Colon (tissue), 2 donors: ENCODE data around the gene PHF21A.
"Not testable (repeated sequence)": the region's sequence is repeated elsewhere in the genome, so short reads cannot be mapped to it uniquely, and the experiment has no call there.

Experiments used
- FAIRE-seq: peaks from 2 replicates; lab custom pipeline; 2012; peaks lifted over from hg19 to GRCh38; lab: Jason Lieb, UNC
- donor health status: control.
- donor health status: control.

PHF21A gene

DNA sequence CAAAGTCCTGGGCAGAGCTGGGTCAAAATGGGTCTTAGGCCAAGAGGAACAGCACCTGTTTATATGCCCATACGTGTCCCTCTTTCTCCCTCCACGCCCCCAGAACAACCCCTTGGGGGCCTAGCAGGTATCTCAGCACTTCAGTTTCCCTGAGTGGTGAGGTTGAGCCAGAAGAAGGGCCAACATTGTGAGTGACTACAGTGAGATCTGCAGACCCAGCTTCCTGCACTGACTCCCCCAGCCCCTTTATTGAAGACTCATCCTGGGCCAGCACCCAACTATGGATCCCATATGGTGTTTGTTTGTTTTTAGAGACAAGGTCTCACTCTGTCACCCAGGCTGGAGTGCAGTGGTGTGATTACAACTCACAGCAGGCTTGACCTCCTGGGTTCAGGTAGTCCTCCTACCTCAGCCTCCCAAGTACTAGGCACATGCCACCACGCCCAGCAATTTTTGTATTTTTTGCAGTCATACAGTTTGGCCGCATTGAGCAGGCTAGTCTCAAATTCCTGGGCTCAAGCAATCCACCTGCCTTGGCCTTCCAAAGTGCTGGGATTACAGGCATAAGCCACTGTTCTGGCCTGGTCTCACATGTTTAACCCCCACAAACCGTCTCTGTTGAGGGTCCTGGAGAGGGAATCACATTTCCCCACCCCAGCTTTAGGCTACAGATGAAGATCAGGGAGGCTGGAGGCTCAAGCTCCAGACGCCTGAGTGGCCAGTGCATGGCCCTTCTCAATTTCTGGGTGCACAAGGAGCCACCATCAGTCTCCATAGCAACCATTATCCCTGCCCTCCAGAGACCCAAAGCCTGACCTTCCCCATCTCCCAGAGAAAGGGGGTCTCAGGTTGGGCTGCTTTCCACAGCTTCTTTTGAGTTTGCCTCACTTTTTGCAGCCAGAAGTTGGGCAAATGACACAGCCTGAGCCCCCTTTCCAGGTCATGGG is 200.4 kb downstream of the PHF21A start:
- no peak for FAIRE-seq

DNA sequence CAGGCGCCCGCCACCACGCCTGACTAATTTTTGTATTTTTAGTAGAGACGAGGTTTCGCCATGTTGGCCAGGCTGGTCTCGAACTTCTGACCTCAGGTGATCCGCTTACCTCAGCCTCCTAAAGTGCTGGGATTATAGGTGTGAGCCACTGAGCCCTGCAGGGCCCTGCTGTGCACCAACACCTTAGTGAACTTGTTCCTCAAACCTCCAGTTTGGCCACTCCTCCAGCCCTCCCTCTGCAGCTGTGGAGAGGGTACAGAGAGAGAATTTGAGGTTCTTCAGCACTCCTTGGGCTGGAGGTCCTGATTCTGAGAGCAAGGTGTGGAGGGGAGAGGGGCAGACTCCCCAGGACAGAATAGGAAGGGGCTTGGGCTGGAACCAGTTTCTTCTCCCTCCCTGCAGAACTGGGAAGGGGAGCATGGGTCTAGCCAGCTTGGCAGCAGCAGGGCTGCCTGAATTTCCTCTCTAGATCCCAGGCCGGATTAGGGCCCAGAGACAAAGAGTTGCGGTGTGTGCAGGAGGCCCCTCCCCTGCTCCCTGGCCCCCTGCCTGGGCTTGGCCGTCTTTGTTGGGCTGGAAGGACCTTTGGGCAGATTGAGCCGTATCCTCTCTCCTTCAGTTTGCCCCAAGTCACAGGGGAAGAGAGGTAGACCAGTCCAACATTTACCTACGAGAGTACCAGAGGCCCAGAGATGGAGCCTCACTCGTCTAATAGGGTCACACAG is 201.3 kb downstream of the PHF21A start:
- FAIRE-seq: no peak

DNA sequence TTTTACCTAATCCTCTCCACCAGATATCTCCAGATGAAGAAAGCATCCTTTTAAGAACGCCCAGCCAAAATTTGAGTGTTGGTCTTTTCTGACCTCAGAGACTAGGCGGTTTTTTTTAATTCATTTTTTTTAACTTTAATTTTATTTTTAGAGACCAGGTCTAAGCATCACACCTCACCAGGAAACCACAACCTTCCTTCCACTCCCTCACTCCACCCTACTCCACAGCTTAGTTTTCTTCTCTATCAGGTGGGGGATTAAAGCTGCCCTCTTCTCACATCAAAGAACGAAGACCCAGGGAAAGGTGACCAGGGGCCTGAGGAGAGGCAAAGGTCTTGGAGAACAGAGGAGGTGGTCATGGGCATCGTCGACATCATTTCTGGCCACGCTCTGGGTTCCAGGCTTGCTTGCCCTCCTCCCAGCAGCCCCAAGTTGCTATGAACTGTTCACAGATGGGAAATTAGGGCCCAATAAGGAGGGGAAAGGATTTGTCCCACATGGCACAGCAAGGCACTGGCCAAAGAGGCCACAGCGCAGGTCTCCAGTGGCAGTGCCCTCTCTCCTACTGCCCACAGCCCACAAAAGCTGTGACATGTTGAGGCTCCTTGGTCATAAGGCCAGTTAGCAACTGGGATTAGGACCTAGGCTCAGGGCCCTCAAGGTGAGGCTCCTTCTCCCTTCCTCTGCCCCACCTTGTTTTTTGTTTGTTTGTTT is 202.1 kb downstream of the PHF21A start:
- no peak for FAIRE-seq

DNA sequence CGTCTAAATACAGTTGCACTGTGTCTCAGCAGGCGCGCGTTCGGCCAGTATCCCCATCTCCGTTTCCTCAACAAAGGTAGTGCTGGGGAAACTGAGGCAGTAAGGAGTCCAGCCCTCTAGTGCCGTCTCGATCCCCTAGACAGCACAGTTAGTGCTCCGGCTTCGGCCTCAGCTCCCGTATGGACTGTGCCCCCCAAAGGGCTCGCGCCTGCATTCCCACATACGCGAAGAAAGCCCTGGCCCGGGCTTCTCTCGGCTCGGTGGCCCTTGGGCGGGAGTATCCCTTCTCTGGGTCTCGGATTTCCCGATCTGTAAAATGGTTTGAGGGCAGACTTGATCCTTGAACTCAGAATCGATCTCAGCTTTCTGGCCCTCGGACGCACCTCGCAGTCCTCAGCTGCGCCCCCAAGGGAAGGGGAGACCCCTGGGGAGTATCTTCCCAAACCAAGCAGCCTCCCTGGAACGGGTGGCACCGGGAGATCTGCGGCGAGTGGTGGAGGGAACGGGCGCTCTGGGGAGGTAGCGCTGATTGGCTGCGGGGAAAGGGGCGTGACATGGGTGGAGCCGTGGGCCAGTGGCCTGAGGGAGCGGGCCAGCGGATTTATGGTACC is 202.8 kb downstream of the PHF21A start:
- no peak for FAIRE-seq

DNA sequence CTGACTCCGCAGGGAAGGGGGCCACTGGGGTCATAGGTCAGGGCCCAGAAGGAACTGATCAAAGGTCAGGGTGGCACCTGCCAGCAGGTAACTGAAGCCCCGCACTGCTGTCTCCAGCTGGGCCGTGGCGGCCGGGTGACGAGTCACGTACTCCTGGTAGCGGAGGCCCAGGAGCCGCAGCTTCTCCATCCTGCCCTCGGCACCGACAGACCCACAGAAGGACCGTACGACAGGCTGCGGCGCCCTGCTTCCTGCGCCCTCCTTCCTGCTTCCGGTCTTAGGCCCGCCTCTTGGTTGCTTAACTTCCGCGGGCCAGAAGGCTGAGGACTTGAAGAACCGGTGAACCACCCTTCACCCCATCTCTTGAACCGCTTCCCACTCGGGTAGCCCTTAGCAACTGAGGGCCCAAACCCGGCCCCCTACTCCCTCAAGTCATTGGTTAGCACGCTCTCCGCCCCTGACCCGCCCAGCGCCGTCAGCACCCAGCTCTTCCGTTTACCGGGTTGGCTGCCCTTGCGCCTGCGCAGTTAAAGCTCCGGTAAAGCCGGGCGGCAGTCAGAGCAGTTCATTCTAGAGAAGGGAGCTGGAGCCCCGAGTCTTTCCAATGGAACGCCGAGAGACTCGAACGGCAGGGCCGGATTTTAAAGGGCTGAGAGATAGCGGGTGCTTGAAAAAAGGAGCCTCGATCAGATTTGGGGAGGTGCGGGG is 203.5 kb downstream of the PHF21A start, which contains the start of gene PEX16:
PEX16 (minus strand) TSS at position 255 of the 708 bp plus-strand sequence; CDS start at position 189, 66 bp downstream.
- no peak for FAIRE-seq

DNA sequence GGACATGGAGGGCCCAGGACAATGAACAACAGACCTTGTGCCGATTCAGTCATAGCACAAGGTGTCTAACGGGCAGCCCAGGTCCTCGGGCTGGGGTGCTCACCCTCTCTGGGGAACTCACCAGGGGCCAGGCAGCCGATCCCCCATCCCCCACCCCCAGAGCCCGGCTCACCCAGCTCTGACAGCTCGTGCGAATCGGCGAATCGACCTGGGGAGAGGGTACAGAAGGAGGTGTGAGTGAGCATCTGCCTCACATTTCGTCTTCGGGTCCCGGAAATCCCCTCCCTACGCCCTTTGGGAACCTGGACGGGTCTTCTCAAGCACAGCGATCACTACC is 204.0 kb downstream of the PHF21A start:
- no peak for FAIRE-seq

DNA sequence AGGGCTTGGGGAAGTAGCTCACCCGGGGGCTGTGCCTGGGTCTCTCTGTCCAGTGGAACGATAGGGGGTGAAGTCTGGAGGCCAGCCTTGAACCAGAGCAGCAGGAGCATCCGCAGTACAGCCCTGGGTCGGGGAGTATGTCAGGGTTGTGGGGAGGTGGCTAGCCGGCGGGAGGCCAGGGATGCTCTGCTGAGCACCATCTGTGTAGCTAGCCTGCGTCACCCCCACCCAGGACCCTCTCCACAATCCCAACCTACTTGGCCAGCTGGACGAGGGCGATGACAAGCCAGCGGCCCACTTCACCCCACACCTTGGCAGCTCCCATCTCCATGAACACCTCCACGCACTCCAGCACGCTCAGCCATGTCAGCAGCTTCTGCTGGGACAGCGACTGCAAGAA is 205.8 kb downstream of the PHF21A start:
- FAIRE-seq: no peak

DNA sequence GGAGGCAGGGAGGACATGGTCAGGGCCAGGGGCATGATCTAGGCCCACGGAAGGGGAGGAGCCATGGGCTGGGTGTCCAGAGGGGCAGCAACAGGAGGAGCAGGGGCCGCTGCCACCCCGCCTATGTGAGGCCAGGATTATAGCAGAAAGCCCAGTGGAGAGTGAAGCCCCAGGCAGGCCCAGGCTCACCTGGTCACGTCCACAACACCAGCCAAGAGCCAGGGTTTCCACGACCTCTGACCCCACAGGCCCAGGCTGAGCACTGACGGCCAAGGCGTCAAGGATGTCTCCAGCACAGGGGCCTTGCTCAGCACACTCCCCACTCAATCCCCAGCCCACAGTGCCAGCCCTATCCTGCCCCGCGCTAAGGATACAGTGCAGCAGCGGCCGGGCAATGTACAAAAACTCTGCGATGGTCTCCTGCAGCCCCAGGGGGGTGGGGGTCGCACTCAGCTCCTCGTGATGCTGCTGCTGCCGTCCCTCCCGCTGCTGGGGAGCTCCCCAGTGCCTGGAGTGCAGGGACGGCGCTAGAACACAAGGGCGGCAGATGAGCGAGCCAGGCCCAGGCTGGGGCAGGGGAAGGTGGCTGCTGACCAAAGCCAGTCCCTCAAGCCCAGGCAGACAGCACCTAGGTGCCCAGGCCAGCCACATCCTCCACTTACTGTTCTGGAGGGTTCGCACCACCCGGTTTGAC is 207.2 kb downstream of the PHF21A start:
- no peak for FAIRE-seq

DNA sequence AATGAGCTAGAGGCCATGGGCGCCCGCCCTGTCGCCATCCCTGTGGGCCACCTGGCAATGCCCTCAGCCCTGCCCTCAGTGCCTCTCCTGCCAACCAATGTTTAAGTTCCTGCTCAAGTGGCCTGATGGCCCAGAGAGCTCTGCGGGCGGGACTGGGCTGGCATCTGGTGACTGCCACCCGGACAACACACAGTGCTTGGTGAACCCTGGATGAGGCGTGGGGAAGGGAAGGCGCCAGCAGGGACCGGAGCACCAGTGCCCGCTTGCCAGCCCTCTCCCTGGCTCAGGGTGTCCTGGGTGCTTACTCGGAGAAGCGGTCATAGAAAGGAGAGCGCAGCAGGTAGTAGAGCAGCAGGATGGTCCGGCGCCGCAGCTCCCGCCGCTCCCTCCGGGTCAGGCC is 207.7 kb downstream of the PHF21A start:
- FAIRE-seq: no peak

DNA sequence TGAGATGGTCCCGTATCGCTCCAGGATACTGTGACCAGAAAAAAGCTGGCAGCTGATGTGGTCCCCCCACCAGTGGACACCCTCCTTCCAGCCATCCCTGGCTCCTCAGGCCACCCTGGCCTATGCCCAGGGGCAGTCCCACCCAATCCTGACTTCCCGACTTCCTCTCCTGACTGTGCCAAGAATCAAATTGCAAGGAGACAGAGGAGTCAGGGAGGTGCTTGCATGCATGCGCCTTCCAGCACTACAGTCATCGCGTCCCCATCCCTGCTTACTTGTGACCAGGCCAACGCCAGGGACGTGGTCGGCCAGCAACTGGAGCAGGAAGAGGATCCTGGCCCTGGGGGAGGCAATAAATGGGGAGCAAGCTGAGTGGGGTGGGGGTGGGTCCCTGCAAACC is 210.6 kb downstream of the PHF21A start:
- no peak for FAIRE-seq

DNA sequence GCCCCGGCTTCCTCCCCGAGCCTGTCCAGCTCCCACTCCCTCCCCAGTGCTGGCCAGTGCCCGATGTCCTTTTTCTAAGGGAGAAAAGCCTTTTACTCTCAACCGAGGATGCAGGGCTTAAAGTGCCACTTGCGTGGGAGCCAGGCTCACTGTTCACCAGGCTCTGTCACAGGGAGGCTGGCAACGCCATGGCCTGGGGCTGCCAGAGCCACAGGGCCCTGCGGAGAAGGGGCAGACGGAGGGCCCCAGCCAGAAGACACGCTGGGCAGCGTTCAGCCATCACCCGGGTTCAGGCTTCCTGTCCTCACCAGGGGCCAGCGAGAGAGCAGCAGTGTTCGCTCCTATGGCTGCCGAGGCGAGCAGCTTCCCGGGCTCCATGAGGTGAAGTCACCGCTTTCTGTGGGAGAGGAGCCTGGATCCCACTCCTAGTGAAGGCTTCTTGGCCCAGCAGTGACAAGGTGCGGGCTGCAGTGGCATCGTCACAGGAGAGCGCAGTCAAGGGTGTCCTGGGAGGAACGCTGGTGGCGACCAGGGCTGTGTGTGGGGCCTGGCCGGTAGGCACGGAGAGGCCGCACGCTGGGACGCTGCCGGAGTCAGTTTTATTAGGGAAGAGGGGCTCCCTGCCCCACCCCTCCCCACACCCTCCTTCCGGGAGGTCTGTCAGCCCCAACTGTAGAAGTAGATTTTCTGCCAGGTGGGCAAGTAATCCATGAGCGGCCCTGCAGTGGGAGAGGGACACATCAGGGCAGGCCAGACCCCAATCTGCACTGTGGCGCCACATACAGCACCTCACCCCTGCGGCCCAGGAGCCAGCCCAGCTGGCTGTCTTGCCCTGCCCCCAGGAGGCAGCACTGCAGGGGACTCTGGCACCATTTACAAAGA is 211.4 kb downstream of the PHF21A start:
- no peak for FAIRE-seq

DNA sequence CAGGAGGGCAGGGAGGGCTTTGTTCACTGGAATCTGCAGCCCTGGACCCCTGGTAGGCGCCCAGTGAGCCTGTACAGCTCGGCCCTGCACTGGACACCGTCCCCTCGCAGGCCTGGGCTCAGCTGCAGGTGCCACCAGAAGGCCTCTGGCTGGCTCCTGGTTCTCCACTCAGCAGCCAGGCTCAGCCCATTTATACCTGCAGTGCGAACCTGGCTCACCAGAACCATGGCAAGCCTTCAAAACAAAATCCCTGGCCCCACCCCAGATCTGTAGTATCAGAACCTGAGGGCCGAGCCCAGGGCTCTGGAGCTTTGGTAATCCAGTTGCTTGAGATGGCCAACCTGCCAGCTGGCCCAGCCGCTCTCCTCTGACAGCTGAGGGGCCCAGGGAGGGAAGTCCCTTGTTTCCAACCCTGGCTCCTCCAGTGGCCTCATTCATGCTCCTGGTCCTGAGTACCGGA is 213.3 kb downstream of the PHF21A start:
- no peak for FAIRE-seq

DNA sequence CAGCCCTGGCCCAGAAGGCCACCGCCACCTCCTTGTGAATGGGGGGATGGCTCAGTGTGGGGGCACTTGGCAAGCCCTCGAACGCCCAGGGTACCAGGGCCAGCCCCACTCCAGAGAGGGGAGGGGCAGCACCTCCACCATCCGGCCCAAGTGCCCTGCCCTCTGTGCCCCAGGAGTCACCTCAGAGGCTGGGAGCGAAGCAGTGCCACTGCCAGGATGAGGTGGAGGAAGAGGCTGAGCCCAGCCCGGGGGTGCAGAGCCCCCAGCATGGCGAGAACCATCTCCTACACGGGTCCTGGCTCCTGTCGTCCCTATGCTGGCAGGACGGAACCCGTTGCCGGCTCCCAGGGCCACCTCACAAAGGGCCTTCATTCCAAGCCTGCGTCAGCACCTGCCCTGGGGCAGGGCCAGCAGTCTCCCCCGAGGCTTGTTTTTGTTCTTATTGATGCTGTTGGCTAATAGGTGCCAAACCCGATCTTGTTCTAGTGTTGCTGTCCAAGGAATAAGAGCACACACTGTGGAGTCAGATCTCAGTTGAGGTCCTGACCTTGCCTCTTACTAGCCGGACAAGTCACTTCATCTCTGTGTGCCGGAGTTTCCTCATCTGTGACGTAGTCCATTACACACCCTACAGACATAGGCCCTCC is 214.2 kb downstream of the PHF21A start, which contains the start of gene FREY1:
FREY1 (minus strand) TSS at position 307 of the 647 bp plus-strand sequence; CDS start at position 281, 26 bp downstream.
- no peak for FAIRE-seq

DNA sequence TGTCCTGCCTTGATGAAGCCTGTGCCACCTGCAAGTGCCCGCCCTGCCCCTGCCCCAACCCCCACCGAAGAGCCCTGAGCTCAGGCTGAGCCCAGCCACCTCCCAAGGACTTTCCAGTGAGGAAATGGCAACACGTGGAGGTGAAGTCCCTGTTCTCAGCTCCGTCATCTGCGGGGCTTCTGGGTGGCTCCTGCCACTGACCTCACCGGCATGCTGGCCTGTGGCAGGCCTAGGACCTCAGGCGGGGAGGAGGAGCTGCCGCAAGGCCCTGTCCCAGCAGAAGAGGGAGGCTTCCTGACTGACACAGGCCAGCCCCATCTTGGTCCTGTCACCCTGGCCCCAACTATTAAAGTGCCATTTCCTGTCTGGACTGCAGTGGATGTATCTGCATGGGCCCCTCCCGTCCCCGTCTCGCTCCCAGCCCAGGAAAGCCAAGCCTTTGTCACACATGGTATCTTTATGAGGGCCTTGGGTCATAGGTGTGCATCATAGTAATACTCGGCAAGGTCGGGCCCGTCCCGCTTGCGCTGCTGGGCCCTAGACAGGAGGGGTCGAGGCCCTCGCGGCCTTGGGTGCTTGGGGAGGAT is 215.1 kb downstream of the PHF21A start:
- FAIRE-seq: no peak

DNA sequence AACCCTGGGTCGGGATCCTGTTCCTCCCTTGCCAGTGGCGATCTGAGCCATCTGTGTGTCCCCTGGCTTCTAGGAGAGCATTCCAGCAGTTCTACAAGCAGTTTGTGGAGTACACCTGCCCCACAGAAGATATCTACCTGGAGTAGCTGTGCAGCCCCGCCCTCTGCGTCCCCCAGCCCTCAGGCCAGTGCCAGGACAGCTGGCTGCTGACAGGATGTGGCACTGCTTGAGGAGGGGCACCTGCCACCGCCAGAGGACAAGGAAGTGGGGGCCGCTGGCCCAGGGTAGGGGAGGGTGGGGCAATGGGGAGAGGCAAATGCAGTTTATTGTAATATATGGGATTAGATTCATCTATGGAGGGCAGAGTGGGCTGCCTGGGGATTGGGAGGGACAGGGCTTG is 215.7 kb downstream of the PHF21A start:
- not testable (repeated sequence) for FAIRE-seq

DNA sequence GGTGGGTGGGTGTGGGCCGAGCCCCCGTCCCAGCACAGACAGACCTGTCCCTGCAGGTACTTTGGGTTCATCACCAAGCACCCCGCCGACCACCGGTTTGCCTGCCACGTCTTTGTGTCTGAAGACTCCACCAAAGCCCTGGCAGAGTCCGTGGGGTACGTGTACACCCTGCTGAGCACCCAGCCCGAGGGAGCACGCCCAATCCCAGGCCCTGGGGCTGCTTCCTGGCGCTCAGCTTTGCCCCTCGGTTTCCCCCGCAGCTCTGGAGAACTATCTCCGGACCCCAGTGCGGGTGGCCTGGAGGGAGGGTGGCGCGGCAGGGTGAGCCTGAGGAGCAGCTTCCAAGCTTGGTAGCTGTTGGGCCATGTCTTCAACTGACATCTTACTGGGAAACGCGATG is 216.2 kb downstream of the PHF21A start:
- FAIRE-seq: no peak

DNA sequence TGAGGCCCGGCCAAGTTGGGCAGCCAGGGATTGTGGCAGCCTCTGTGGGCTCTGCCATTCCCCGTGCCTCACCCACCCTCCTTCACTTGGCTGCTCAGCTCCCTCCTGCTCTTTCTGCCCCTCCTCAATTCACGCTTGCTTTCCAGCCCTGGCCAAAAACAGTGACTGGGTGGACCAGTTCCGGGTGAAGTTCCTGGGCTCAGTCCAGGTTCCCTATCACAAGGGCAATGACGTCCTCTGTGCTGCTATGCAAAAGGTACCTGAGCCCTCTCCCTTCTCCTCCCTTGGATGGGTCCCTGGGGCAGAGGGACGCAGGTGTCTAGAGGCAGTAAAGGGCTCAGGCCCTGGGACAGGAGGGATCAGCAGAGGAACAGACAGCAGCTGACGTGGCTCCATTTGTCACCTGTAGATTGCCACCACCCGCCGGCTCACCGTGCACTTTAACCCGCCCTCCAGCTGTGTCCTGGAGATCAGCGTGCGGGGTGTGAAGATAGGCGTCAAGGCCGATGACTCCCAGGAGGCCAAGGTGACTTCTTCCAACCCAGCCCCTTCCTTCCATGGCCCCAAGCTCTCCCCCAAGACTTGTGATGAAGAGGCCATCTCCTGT is 216.8 kb downstream of the PHF21A start:
- FAIRE-seq: no peak
